Pons (tissue), 1 donor: ENCODE measurements around the gene TRPV2.
"Not testable (repeated sequence)": the region's sequence is repeated elsewhere in the genome, so short reads cannot be mapped to it uniquely, and the experiment has no call there.

Experiments used
- DNase-seq: peaks from one replicate; pipeline ENCODE4 v3.0.0-alpha.2; 2016; ENCODE audit warnings: low spot score

Gene TRPV2

DNA sequence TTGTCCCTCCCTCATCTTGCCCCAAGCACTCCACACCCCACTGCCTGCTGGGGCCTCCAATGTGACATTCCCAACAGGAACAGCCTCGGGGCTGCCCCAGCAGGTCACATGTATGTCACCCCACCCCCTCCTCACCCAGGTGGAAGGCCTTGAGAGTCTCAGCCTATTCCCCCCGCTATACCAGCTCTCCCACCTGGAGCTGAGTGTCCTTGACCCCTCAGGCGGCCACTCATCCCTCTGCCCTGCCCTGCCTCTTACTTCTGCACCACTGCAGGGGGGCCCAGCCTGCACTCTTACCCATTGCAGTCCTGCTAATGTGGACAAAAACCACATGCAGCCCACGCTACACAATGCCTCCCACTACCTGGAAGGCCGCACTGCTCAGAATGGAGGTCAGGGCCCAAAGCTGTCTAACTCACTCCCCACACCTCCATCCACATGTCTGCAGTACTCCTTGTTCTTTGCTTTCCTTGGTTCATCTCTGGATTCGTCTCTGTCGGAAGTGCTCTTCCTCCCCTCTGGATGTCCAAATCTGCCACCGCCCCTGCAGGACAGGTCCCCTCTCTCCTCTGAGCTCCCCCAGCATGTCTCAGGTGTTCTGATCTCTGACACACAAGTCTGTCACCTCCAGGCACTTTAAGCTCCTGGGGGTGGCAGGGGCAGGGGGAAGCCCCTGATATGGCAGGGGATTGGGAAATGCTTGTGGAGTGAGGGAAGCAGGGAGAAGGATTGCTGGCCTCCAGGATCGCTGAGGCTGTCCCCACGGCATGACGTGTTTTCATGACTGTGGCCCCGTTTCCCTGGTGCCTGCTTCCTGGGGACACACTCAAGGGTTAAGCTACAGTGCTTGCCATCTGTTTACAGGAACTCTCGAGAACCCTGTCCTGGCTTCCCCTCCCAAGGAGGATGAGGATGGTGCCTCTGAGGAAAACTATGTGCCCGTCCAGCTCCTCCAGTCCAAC lies 20.8 kb downstream of the TRPV2 start:
- no peak for DNase-seq

DNA sequence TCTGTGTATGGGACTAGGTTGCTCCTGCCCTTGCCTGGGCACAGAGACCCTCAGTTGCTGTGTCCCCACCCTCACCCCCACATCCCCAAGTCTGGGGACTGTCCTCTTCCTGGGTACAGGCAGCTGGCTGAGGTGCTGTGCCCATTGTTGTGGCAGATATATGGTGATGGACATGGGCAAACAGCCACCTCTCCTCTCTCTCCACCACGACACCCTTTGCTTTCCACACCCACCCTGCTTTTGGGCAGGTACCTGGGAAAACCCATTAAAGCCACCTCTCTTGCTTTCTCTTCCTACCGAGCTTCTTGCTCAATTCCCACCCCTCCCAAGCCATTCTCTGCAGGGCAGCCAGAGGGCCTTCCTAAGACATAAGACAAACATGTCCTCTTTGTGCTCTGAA lies 21.7 kb downstream of the TRPV2 start:
- DNase-seq, result no peak

DNA sequence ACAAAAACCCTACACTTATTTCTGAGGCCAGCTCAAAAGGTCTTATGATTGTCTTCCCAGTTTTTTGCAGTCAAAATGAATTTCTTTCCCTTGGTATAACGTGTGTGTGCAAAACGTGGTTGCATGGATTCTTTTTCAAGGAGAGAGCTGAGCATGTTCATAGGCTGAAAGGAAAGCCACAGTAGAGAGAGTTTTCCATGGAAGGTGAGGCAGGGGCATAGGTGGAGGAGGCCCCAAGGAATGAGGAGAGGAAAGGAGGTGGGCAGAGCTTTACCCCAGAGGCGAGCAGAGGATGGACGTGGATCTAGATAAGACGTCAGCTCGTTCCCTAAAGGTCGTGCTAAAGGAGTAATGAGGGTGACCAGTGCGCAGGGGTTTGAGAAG lies 22.8 kb downstream of the TRPV2 start:
- no peak for DNase-seq

DNA sequence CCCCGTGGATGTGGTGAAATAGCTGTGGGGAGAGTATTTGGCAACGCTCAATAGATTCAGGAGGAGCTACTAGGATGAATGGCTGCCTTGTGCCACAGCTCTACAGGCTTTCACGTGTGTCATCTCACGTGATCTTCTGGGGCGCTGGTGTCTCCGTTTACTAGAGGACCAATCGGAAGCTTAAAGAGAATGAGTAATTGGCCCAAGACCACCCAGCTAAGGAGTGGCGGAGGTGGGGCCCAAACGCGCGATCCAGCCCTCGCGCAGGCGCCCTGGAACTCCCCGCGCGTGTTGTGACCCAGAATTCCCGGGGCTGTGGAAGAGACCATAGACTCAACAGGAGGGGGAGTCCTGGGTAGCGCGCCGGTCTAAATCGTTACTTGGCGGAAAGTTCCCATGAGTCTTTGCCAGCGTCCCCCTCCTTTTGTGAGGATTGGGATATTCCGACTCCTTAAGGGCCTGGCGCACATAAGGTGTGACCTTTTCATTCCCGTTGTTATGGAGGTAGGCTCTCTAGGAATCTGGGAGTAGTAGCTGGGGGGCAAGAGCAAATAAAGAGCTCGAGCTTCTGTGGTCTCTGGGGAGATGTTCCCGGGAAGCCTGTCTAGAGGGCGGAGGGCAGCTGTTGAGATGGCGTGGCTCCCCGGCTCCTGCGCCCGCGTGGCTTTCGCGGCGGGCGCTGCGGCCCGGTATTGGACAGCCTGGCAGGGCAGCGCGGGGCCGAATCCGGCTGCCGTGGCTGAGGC lies 23.4 kb downstream of the TRPV2 start:
- peak; percentile 100 for DNase-seq

DNA sequence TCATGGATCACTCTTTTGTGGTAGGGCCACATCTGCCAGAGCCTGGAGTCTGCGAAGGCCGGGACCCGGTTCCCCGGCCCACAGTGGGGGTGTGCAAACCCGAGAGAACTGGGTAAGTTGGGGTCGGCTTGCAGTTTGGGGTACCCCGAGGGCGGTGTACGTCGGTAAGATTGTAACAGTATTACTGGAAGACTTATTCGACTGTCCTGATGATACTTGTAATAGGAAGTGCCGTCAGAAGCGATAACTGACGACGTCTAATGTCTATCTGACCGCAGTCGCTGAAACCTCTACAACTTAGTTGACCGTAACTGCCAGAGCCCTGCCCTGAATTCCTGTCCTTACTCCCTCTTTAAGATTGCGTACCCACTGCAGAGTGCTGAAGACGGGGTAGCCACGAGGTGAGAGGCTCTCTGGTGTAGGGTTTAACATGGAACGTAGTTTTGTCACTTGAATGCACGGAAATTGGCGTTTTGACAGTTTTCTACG lies 24.0 kb downstream of the TRPV2 start:
- DNase-seq, result no peak

DNA sequence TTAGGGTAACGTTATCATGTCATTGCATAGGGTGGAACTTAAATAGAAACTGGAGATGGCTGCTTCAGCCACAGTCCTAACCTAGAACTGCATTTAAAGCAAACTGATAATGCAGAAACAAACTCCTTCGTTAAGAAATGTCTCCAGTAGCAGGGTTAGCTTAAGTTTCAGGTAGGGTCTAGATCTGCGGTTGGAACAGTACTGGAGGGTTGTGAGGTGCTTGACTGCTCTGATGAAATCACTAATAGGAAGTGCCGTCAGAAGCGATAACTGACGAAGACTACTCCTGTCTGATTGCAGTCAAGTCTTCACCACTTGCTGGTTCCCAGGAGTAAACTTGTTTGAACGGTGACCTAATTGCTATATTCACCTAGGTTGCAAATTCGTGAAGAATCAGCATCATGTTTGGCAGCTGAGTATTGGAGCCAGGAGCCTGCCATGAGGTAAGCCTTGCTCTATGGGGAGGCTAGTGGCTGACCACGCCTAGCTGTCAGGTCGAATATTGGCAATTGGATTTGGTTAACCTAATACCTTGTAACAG lies 24.5 kb downstream of the TRPV2 start:
- no peak for DNase-seq

DNA sequence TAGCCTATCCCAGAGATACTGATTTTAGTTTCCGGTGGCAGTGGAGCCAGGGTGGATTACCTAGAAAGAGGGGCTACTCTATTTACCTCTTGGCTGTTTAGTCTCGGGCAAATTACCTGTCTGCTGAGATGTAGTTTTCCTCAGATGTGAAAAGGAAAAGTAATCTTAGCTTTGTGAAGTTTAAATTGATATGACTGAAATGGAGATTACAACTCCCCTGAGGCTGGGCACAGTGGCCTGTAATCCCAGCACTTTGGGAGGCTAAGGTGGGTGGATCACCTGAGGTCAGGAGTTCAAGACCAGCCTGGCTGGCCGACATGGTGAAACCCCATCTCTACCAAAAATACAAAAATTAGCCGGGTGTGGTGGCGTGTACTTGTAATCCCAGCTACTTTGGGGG lies 25.0 kb downstream of the TRPV2 start:
- not testable (repeated sequence) for DNase-seq

DNA sequence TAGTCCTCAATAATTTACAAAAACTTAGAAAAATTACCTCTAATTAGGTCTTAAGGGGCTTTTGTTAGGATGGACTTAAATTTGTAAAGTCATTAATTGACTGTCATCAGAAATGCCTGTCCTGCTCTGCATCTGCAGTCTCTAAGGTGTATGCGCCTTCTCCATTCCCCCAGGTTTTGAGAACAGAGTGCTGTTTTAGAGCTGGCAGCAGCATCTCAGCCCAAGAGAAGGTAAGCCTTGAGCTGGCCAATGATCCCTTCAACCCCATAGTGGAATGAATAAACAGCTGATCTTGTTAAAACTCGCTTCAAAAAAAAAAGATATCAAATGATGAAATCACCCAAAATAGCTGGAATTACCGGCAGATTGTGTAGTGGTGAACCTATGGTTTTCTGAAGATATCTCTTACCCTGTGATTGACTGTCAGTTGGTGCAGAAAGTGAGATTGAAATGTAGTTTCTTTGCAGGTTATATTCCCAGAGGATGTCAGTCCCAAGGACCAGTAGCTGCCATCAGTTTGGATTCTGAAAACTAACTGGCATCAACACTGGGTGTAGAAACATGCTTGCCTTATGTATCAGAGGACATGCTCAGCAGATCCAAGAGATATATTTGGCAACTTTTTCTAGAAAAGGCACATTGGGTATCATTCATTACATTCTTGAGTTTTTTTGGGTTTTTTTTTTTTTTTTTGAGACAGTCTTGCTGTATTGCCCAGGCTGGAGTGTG lies 25.7 kb downstream of the TRPV2 start:
- no peak for DNase-seq

DNA sequence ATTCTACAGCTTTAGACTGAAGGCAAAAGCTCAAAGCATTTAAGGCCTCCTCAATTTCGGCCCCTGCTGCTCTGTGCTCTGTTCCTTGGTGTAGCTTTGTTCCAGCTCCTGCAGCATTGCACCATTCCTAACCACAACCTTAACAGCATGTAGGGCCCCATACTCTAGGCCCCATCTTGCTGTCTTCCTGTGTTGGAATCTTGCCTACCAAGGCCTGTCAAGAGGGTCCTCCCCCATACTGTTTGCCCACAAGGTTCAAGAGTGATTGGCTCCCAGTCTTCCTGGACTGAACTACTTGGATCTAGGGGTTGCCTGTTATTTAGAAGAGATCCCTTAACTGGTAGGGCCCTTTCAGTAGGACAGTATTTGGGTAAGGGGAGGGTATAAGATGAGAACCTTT lies 26.8 kb downstream of the TRPV2 start:
- DNase-seq, result no peak

DNA sequence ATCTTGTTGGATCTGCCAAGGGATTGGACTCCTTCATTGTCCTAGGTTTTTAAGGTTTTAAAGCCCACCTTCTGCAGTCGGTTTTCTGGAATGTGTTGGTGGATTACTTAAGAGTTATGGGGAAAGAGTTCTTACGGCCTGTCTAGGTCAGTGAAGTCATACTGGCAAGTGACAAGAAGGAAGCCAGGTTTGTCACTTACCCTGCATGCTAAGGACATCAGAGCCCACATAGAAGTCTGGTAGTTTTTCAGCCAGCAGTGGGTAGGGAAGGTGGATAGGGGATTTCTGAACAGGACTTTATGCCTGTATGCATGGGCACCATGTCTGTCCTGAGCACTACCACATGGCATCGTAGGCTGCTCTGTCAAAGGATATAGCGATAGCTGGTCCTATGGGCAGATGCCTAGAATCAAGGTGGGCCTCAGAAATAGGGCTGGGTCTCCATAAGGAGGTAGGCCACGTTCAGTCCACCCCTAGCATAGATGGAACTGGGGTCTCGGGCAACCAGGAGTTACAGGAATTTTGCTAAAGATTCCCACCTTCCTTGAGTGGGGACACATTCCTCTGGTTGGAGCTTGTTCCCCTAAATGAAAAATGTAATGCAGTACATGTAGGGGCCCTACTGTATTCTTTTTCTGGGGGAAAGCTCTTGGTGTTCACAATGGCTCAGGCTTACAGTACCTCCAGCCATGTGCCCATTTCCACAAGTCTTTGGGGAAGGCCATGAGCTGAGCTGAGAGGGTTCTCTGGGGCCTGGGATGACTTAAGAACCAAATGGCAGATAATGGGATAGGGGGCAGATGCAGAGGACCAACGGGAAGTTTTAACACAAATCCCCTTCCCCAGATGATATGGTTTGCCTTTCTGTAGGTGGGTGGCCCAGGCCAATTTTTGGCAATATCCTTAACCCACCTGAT lies 27.5 kb downstream of the TRPV2 start:
- DNase-seq, result no peak

DNA sequence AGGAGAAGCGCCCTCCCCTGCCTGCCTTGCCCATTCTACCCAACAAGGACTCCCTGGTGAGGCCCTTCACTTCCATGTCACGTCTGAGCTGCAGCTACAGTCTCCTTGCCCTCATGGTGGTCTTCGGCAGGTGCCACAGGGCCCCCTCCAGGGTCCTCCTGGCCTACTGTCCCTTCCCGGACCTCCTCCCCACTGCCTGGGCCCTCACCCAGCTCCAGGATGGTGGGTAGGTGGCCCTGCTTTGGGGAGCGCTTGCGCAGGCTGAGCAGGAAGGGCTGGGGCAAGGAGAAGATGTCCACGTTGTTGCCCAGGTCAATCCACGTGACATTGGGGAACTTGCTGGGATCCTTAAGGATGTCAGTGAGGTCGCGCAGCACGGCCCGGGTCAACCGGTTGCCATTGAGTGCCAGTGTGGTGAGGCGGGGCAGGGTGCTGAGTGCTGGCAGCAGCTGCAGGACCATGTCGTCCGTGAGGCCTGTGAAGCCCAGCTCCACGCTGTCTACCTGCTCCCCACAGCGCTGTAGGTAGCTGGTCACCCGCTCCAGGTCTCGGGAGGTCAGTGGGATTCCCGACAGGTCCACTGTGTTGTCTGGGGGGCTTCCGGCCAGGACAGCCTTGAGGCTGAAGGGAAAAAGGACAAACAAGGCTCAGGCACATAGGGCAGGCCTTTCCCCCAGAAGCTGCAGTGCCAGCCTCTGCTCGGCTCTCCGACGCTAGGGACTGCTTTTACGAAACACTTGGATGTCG lies 28.3 kb downstream of the TRPV2 start:
- no peak for DNase-seq

DNA sequence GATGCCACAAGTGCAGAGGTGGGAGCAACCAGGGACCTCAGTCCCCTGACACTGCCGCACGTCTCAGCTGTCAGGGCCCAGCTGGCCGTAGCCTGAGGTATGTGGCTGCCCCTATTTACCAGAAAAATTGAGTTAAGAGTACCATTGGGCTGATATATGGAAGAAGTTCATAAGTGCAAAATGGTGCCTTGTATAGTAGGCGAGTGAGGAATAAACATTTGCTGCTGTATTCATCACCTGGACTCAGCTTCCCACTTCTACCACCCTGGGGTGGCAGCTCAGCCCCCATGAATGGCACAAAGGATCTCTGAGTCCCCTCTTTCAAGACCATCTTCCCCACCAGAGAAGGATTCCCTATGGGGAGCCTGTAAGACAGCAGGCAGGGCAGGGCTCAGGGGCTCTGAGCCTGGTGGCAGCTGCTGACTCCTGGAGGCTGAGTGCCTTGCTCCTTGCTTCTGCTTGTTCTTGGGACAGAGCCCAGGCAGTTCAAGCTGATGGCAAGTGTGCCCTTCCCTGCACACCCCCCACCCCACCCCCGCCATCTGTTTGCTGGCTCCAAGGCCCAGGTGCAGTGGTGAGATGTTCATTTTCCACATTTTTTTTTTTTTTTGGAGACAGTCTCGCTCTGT lies 29.0 kb downstream of the TRPV2 start:
- no peak for DNase-seq

DNA sequence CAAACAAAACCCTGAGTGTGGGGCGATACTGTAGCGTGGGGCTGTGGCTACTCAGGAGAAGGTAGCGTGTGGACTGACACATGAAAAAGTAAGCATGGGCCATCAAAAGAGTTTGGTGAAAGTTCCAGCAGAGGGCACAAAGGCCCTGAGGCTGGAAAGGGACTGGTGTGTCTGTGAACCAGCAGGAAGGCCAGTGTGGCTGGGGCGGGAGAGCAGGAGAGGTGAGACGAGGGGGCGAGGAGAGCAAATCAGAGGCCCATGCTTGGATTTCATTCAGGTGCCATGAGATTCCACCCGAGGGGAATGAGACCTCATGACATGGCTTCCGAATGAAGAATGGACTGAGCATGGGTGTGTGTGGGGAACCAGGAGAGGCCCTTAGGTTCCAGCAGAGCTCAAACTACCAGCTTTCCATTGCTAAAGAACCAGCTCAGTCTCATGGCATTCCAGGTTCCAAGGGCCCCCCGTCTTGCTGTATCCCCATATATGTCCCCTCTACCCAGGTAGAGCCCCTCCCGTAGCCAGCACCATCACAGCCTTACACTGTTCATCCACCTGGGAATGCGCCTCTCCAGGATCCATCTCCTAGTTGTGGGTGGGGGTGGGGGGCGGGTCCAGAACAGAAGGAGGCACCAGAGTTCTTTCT lies 31.1 kb downstream of the TRPV2 start:
- no peak for DNase-seq

DNA sequence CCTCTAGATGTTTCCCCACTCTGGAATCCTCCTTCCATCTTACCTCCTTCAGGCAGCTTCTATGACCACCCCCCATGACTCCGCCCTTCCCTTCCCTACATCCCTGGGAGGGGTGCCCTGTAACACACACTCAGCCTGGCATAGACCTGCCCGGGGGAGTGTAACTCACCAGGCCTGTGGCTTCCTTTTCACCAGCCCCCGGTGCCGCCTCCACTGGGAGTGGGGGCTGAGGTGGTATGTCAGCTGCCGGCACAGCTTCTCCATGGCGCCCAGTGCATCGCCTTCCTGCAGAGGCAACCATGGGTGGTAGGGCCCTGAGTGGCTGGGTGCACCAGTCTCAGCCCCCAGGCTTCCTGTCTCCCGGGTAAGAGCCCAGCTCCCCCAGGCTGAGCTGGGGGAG lies 32.3 kb downstream of the TRPV2 start:
- no peak for DNase-seq

DNA sequence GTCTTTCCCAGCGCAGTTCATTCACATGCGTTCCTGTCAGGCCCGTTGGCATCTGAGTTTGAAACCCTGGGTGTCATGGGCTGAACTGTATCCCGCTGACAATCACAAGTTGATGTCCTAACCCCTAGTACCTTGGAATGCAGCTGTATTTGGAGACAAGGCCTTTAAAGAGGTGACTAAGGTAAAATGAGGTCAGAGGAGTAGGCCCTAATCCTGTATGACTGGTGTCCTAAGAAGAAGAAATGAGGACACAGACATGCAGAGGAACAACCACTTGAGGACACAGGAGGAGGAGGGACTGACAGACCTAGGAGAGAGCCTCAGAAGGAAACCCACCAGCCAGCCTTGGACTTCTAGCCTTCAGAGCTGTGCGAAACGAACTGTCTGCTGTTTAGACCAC lies 33.1 kb downstream of the TRPV2 start:
- no peak for DNase-seq

DNA sequence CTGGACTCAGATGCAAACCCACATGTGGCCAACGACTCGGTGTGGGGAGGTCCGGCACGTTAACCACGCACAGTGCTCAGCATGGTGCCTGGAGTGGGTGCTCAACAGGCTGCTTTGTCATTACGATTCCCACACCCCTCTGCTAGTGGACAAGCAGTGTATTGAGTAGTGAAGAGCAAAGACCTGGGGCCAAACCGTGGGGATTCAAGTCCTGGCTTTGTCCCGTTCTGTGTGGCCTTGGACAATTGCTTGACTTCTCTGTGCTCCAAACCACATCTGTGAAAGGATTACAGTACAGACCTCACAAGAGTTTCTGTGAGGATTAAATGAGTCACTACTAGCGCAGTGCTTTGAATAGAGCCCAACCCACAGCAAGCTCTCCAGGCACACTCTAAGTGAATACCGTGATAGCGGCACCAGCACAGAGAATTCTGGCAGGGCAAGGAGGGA lies 33.8 kb downstream of the TRPV2 start:
- no peak for DNase-seq

DNA sequence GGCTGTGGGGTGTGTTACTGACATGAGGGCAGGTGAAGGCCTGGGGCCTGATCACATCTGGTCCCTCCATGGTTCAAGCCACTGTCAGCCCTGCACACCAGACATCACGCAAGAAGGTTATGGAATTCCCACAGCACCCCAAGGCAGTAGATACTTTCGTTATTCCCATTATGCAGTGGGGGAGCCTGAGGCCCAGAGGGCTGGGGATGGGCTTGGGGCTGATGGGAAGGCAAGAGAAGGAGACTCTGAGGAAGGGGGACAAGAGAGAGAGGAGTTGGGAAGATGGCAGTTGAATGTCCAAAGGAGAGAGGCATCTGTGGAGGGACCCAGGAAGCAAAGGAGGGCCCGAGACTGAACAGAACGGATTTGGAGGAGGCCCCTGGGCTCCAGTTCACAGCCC lies 34.7 kb downstream of the TRPV2 start:
- DNase-seq, result no peak

DNA sequence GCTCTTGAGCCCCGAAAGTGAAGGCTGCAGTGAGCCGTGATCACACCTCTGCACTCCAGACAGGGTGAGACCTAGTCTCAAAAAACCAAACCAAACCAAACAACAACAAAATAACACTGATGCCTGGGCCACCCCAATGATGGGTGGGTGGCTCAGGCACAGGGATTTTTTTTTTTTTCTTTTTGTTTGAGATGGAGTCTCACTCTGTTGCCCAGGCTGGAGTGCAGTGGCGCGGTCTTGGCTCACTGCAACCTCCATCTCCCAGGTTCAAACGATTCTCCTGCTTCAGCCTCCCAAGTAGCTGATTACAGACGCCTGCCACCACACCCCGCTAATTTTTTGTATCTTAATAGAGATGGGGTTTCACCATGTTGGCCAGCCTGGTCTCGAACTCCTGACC lies 36.9 kb downstream of the TRPV2 start:
- not testable (repeated sequence) for DNase-seq

DNA sequence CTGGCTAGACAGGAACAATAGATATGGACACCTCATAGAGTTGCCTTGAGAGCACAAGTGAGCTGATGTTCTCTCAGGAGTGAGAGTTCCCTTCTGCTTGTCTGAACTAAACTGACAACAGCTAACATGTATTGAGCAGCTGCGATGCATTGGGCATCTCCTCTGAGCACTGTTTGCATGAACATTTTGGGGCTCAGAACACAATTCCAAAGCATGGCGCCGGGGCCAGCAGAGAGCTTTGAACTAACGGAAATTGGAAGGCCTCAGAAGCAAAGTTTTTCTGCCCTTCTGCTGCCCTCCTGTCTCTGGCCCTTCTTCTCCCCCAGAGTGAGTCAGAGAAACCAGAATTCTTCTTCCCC lies 38.1 kb downstream of the TRPV2 start:
- DNase-seq, result no peak
